ENCODE results near the gene THUMPD3. TPM values are rescaled to one million over a fixed set of nuclear protein-coding genes. Genes with fewer than 3 reads are reported as not detected.

THUMPD3 gene
- total and polyA plus RNA-seq, 9 of the 15 experiments (the other 6 are each of a cell fraction or from before 2014, with no cell fraction given) = 58.3 to 132 (median 113) TPM

DNA sequence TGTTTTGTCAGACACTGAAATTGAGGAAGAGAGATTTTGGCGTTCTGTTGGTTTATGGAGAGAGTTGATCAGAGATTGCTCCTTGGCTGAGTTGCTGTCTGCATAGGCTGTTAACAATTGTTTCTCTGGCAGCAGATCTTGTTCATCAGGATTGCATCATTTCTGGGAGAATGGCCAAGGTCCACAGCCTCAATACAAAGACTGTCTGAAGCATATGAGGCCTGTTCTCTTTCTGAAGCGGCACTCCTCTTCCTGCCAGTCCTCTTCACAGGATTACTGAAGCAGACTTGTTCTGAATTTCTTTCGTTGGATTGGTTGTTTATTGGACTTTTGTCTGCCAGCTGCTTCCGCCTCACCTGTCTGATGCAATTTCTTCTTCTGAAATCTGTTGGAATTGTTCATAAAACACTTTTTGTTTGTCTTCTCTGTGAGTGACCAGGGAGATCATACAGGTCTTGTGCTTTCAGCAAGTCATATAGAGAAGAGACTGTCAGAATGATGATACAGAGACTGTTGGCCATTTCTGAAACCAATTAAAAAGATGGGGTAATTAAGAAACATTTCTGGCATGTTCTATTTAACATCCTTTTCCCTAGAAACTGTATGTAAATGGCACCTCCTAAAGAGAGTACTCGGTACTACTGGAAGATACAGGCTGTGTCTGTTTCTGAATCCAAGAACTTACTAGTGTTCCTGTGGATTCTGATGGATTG is 60.0 kb downstream of the THUMPD3 start (continued):
- no peak for TF ChIP-seq PPARD (CRISPR knock-in tag; IDR thresholded peaks at IDR 0.05)
- no peak for TF ChIP-seq SAFB2 (IDR thresholded peaks at IDR 0.05; ENCODE audit: borderline replicate concordance, low read depth, low read length, severe bottlenecking)
- peak; percentile 60; the same call in 1 of the 2 replicates for TF ChIP-seq LEF1 (IDR thresholded peaks at IDR 0.05)
- TF ChIP-seq, protein P1, sequence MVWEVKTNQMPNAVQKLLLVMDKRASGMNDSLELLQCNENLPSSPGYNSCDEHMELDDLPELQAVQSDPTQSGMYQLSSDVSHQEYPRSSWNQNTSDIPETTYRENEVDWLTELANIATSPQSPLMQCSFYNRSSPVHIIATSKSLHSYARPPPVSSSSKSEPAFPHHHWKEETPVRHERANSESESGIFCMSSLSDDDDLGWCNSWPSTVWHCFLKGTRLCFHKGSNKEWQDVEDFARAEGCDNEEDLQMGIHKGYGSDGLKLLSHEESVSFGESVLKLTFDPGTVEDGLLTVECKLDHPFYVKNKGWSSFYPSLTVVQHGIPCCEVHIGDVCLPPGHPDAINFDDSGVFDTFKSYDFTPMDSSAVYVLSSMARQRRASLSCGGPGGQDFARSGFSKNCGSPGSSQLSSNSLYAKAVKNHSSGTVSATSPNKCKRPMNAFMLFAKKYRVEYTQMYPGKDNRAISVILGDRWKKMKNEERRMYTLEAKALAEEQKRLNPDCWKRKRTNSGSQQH (CRISPR knock-in tag; IDR thresholded peaks at IDR 0.05) = no peak
- TF ChIP-seq KDM1A (IDR thresholded peaks at IDR 0.05) = peak in 1 of 2 experiments; percentile 63; a peak in 3 of 4 replicates
- TF ChIP-seq TCF3 (CRISPR knock-in tag; IDR thresholded peaks at IDR 0.05) = peak; percentile 38; the same call in 1 of the 2 replicates
- peak; percentile 19; the same call in 1 of the 2 replicates for TF ChIP-seq THRAP3 (IDR thresholded peaks at IDR 0.05; ENCODE audit: borderline replicate concordance)
- no peak for TF ChIP-seq PHTF2 (CRISPR knock-in tag; IDR thresholded peaks at IDR 0.05)
- no peak for TF ChIP-seq ZBTB7A (IDR thresholded peaks at IDR 0.05; ENCODE audit: borderline replicate concordance, control insufficient read depth, low read depth, low read length)
- peak; percentile 67 for TF ChIP-seq ZFX (CRISPR knock-in tag; IDR thresholded peaks at IDR 0.05)
- TF ChIP-seq, protein P2, sequence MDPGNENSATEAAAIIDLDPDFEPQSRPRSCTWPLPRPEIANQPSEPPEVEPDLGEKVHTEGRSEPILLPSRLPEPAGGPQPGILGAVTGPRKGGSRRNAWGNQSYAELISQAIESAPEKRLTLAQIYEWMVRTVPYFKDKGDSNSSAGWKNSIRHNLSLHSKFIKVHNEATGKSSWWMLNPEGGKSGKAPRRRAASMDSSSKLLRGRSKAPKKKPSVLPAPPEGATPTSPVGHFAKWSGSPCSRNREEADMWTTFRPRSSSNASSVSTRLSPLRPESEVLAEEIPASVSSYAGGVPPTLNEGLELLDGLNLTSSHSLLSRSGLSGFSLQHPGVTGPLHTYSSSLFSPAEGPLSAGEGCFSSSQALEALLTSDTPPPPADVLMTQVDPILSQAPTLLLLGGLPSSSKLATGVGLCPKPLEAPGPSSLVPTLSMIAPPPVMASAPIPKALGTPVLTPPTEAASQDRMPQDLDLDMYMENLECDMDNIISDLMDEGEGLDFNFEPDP (CRISPR knock-in tag; IDR thresholded peaks at IDR 0.05) = no peak
- TF ChIP-seq ZNF76 (CRISPR knock-in tag; IDR thresholded peaks at IDR 0.05; ENCODE audit: borderline replicate concordance) = peak; percentile 44; the same call in 1 of the 2 replicates
- peak; percentile 78; the same call in 1 of the 2 replicates for TF ChIP-seq ZNF766 (CRISPR knock-in tag; conservative IDR thresholded peaks at IDR 0.05)
- TF ChIP-seq TCFL5 (CRISPR knock-in tag; conservative IDR thresholded peaks at IDR 0.05) = 0 out of 2 replicates have a peak, but pooled peaks have one; percentile 51
- no peak for TF ChIP-seq EGR1 (conservative IDR thresholded peaks at IDR 0.05)
- TF ChIP-seq SNIP1 (IDR thresholded peaks at IDR 0.05; ENCODE audit: low read depth) = no peak
- TF ChIP-seq, protein P3, sequence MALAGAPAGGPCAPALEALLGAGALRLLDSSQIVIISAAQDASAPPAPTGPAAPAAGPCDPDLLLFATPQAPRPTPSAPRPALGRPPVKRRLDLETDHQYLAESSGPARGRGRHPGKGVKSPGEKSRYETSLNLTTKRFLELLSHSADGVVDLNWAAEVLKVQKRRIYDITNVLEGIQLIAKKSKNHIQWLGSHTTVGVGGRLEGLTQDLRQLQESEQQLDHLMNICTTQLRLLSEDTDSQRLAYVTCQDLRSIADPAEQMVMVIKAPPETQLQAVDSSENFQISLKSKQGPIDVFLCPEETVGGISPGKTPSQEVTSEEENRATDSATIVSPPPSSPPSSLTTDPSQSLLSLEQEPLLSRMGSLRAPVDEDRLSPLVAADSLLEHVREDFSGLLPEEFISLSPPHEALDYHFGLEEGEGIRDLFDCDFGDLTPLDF (CRISPR knock-in tag; IDR thresholded peaks at IDR 0.05) = peak; percentile 35; the same call in 1 of the 2 replicates
- TF ChIP-seq, protein P4, sequence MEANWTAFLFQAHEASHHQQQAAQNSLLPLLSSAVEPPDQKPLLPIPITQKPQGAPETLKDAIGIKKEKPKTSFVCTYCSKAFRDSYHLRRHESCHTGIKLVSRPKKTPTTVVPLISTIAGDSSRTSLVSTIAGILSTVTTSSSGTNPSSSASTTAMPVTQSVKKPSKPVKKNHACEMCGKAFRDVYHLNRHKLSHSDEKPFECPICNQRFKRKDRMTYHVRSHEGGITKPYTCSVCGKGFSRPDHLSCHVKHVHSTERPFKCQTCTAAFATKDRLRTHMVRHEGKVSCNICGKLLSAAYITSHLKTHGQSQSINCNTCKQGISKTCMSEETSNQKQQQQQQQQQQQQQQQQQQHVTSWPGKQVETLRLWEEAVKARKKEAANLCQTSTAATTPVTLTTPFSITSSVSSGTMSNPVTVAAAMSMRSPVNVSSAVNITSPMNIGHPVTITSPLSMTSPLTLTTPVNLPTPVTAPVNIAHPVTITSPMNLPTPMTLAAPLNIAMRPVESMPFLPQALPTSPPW (CRISPR knock-in tag; IDR thresholded peaks at IDR 0.05) = peak; percentile 48; the same call in 1 of the 2 replicates
- peak; percentile 77; the same call in 1 of the 2 replicates for TF ChIP-seq MECOM (CRISPR knock-in tag; IDR thresholded peaks at IDR 0.05)
- no peak for TF ChIP-seq ZNF347 (CRISPR knock-in tag; IDR thresholded peaks at IDR 0.05; ENCODE audit: low read depth)
